Measurements from ENCODE around the gene LRP5. TPM values are rescaled to one million over a fixed set of nuclear protein-coding genes. Genes with fewer than 3 reads are reported as not detected.

Gene LRP5
- total RNA-seq, 1 experiment from 2014 or later: 55.2 TPM

GRCh38 chr11:68354148-68354872, 41.9 kb downstream of the LRP5 start (continued):
- TF ChIP-seq YY1 (IDR thresholded peaks at IDR 0.05; ENCODE audit: extremely low read depth, insufficient replicate concordance, low read depth, low read length): peak; percentile 33
- no peak for TF ChIP-seq ATF3 (IDR thresholded peaks at IDR 0.05)
- TF ChIP-seq MAX (IDR thresholded peaks at IDR 0.05): peak; percentile 94
- TF ChIP-seq EZH2 (IDR thresholded peaks at IDR 0.05): no peak
- peak; percentile 20 for TF ChIP-seq TCF7L2 (IDR thresholded peaks at IDR 0.05; ENCODE audit: borderline replicate concordance, extremely low read depth, insufficient read depth, insufficient read length)
- peak; percentile 84 for TF ChIP-seq JUND (IDR thresholded peaks at IDR 0.05)
- TF ChIP-seq FOSL1 (IDR thresholded peaks at IDR 0.05; ENCODE audit: low read depth): no peak; the same call in none of the 2 replicates
- no peak for TF ChIP-seq POLR2A (IDR thresholded peaks at IDR 0.05; ENCODE audit: borderline replicate concordance, extremely low read depth, insufficient read depth, insufficient read length)
- no peak for TF ChIP-seq POLR2AphosphoS5 (IDR thresholded peaks at IDR 0.05; ENCODE audit: low read depth, low read length)

GRCh38 chr11:68355471-68355870, 43.1 kb downstream of the LRP5 start:
- H3K9ac ChIP-seq (ENCODE audit: low read length): peak overlapping the region; percentile 70; the same call in 1 of the 2 replicates
- peak overlapping the region; percentile 96 for H3K27ac ChIP-seq (ENCODE audit: low read depth, low read length)
- no peaks in the 10 kb centered on the region for H3K9me3 ChIP-seq (ENCODE audit: control insufficient read depth in 1 of 2, insufficient read depth in 1 of 2, low read depth in 1 of 2, low read length in 2 of 2)
- DNase-seq (ENCODE audit: low read depth, low spot score) (no peak), ATAC-seq (no peak)
- H3K36me3 ChIP-seq (ENCODE audit: control insufficient read depth in 1 of 2, insufficient read depth in 2 of 2, low read length in 2 of 2): peaks cover 2 to 13% of the 10 kb centered on the region in 2 experiments; a peak in 2 of 4 replicates
- TF ChIP-seq ZFX (IDR thresholded peaks at IDR 0.05): no peak
- TF ChIP-seq SIN3A (IDR thresholded peaks at IDR 0.05; ENCODE audit: low read depth): no peak
- TF ChIP-seq YY1 (IDR thresholded peaks at IDR 0.05; ENCODE audit: extremely low read depth, insufficient replicate concordance, low read depth, low read length): no peak
- no peak for TF ChIP-seq SRF (IDR thresholded peaks at IDR 0.05; ENCODE audit: low read depth)
- TF ChIP-seq SP1 (IDR thresholded peaks at IDR 0.05; ENCODE audit: low read depth): no peak
- no peak for TF ChIP-seq CBX3 (IDR thresholded peaks at IDR 0.05; ENCODE audit: low read depth)
- TF ChIP-seq CEBPB (IDR thresholded peaks at IDR 0.05; ENCODE audit: low read depth): no peak
- no peak for TF ChIP-seq EZH2phosphoT487 (IDR thresholded peaks at IDR 0.05; ENCODE audit: borderline replicate concordance)
- TF ChIP-seq POLR2A (IDR thresholded peaks at IDR 0.05; ENCODE audit: borderline replicate concordance, extremely low read depth, insufficient read depth, insufficient read length): no peak
- TF ChIP-seq JUND (IDR thresholded peaks at IDR 0.05): no peak
- TF ChIP-seq REST (IDR thresholded peaks at IDR 0.05; ENCODE audit: low read depth): no peak
- TF ChIP-seq EGR1 (IDR thresholded peaks at IDR 0.05; ENCODE audit: low read depth): no peak
- no peak for TF ChIP-seq ZNF274 (IDR thresholded peaks at IDR 0.05; ENCODE audit: low read depth, low read length)
- TF ChIP-seq RAD21 (IDR thresholded peaks at IDR 0.05; ENCODE audit: low read depth): no peak
- no peak for TF ChIP-seq FOSL1 (IDR thresholded peaks at IDR 0.05; ENCODE audit: low read depth)
- no peak for TF ChIP-seq EZH2 (IDR thresholded peaks at IDR 0.05)
- no peaks in the 10 kb centered on the region for H4K20me1 ChIP-seq (ENCODE audit: insufficient read depth)
- RAD21 ChIA-PET (ENCODE audit: low non-redundant PET in 1 of 2, low total read pairs in 2 of 2, uncharacterized antibody in 2 of 2, unreplicated experiment in 2 of 2): no interaction called here
- H3K9me2 ChIP-seq (ENCODE audit: insufficient read depth): no peaks in the 10 kb centered on the region
- H3K4me2 ChIP-seq (ENCODE audit: low read length): peak overlapping the region; percentile 82
- POLR2A ChIA-PET: no interaction called here
- BruUV-seq (replicated peaks): no TSS peak
- H3K27me3 ChIP-seq (ENCODE audit: insufficient read depth, low read length): no peaks in the 10 kb centered on the region
- intact Hi-C loops (cut with micrococcal nuclease): no loop called here
- H3K4me1 ChIP-seq (ENCODE audit: control insufficient read depth in 1 of 2, insufficient read depth in 2 of 2, low read length in 2 of 2): peaks cover 35 to 45% of the 10 kb centered on the region in 2 experiments
- no peak overlapping the region for H3K4me3 ChIP-seq (replicated peaks in 1 of 2; ENCODE audit: low read depth in 1 of 2, low read length in 2 of 2)
- CTCF ChIA-PET: no interaction called here
- H3K79me2 ChIP-seq (ENCODE audit: insufficient read depth, low read length): peaks cover 13% of the 10 kb centered on the region; the same call in 1 of the 2 replicates
- no peak overlapping the region for H2AFZ ChIP-seq (ENCODE audit: low read depth, low read length, poor library complexity, severe bottlenecking)

Data from HCT116 (cell line).